HG03460 (cell line): ENCODE data around the gene SDK1.
"Not testable (repeated sequence)": the region's sequence is repeated elsewhere in the genome, so short reads cannot be mapped to it uniquely, and the experiment has no call there.

Experiments
- ATAC-seq: cut with Tn5 transposase; IDR thresholded peaks from one replicate; pipeline ENCODE4 v1.9.1; 2021; ENCODE audit not compliant: unreplicated experiment

SDK1 gene

GRCh38 chr7:3643091-3643490 lies 342.0 kb downstream of the SDK1 start:
- no peak for ATAC-seq

GRCh38 chr7:3648276-3648675 lies 347.2 kb downstream of the SDK1 start:
- no peak for ATAC-seq

- ATAC-seq, result no peak
Measured at GRCh38 chr7:3649250-3649649, 348.2 kb downstream of the SDK1 start.

- no peak for ATAC-seq
Measured at GRCh38 chr7:3649678-3650440, 348.8 kb downstream of the SDK1 start.

- ATAC-seq, result no peak
Measured at GRCh38 chr7:3650844-3651243, 349.8 kb downstream of the SDK1 start.

- ATAC-seq, result no peak
Measured at GRCh38 chr7:3655635-3656034, 354.6 kb downstream of the SDK1 start.

- no peak for ATAC-seq
Measured at GRCh38 chr7:3657206-3657605, 356.2 kb downstream of the SDK1 start.

GRCh38 chr7:3668743-3669142 lies 367.7 kb downstream of the SDK1 start:
- no peak for ATAC-seq

- ATAC-seq, result no peak
Measured at GRCh38 chr7:3670898-3671297, 369.8 kb downstream of the SDK1 start.

GRCh38 chr7:3673524-3673923 lies 372.5 kb downstream of the SDK1 start:
- no peak for ATAC-seq

GRCh38 chr7:3678314-3678810 lies 377.3 kb downstream of the SDK1 start:
- ATAC-seq, result no peak

GRCh38 chr7:3682028-3682710 lies 381.1 kb downstream of the SDK1 start:
- ATAC-seq, result no peak

- ATAC-seq, result no peak
Measured at GRCh38 chr7:3683546-3684539, 382.8 kb downstream of the SDK1 start.

GRCh38 chr7:3688071-3688470 lies 387.0 kb downstream of the SDK1 start:
- ATAC-seq, result no peak

- ATAC-seq, result no peak
Measured at GRCh38 chr7:3688842-3689241, 387.8 kb downstream of the SDK1 start.

- ATAC-seq, result no peak
Measured at GRCh38 chr7:3691478-3692158, 390.6 kb downstream of the SDK1 start.

GRCh38 chr7:3695602-3696001 lies 394.6 kb downstream of the SDK1 start:
- no peak for ATAC-seq

- no peak for ATAC-seq
Measured at GRCh38 chr7:3696113-3696512, 395.1 kb downstream of the SDK1 start.

- ATAC-seq, result no peak
Measured at GRCh38 chr7:3697472-3697871, 396.4 kb downstream of the SDK1 start.

- ATAC-seq, result no peak
Measured at GRCh38 chr7:3705258-3705657, 404.2 kb downstream of the SDK1 start.

- ATAC-seq, result not testable (repeated sequence)
Measured at GRCh38 chr7:3706091-3706490, 405.0 kb downstream of the SDK1 start.
